ENCODE data around the gene OPCML. TPM values are rescaled to one million over a fixed set of nuclear protein-coding genes. Genes with fewer than 3 reads are reported as not detected.

The OPCML gene
- total RNA-seq, 2 donors from 2014 or later: 0.34 TPM; not detected in 1

GRCh38 chr11:132665205-132665604 is 867.1 kb downstream of the OPCML start:
- no peak for TF ChIP-seq POLR2AphosphoS5 (IDR thresholded peaks at IDR 0.05)
- TF ChIP-seq POLR2A (IDR thresholded peaks at IDR 0.05): no peak
- TF ChIP-seq CTCF (IDR thresholded peaks at IDR 0.05): no peak

GRCh38 chr11:132658696-132659095 is 873.6 kb downstream of the OPCML start:
- no peak for TF ChIP-seq CTCF (IDR thresholded peaks at IDR 0.05)
- TF ChIP-seq POLR2A (IDR thresholded peaks at IDR 0.05): no peak
- no peak for TF ChIP-seq POLR2AphosphoS5 (IDR thresholded peaks at IDR 0.05)
- H3K9me3 ChIP-seq: no peaks in the 10 kb centered on the region
- no peaks in the 10 kb centered on the region for H3K36me3 ChIP-seq
- no peak overlapping the region for H3K4me3 ChIP-seq
- H3K27ac ChIP-seq: no peak overlapping the region
- no peaks in the 10 kb centered on the region for H3K27me3 ChIP-seq (replicated peaks; ENCODE audit: insufficient read depth)
- 52% methylated on average over 2 of the region's 2 CpGs for WGBS
- H3K4me1 ChIP-seq (replicated peaks): no peaks in the 10 kb centered on the region
- DNase-seq (ENCODE audit: low spot score): no peak
- intact Hi-C loops (cut with DNase I): no loop called here

More at GRCh38 chr11:132665205-132665604, 867.1 kb downstream of the OPCML start:
- Histone ChIP-seq H3K4me3 (no peak overlapping the region), H3K27me3 (replicated peaks; ENCODE audit: insufficient read depth) (no peaks in the 10 kb centered on the region), H3K4me1 (replicated peaks) (no peaks in the 10 kb centered on the region), H3K9me3 (no peaks in the 10 kb centered on the region), H3K36me3 (no peaks in the 10 kb centered on the region), H3K27ac (no peak overlapping the region)
- 75% methylated on average over 4 of the region's 4 CpGs for WGBS
- intact Hi-C loops (cut with DNase I): no loop called here
- DNase-seq (ENCODE audit: low spot score): no peak

GRCh38 chr11:132658004-132658403 is 874.3 kb downstream of the OPCML start:
- 93% methylated on average over 4 of the region's 4 CpGs for WGBS
- no peak for DNase-seq (ENCODE audit: low spot score)
- intact Hi-C loops (cut with DNase I): no loop called here
- no peak for TF ChIP-seq POLR2A (IDR thresholded peaks at IDR 0.05)
- no peak for TF ChIP-seq POLR2AphosphoS5 (IDR thresholded peaks at IDR 0.05)
- TF ChIP-seq CTCF (IDR thresholded peaks at IDR 0.05): no peak
- Histone ChIP-seq H3K9me3 (no peaks in the 10 kb centered on the region), H3K4me1 (replicated peaks) (no peaks in the 10 kb centered on the region), H3K36me3 (no peaks in the 10 kb centered on the region), H3K27ac (no peak overlapping the region), H3K4me3 (no peak overlapping the region), H3K27me3 (replicated peaks; ENCODE audit: insufficient read depth) (no peaks in the 10 kb centered on the region)

- no peaks in the 10 kb centered on the region for H3K36me3 ChIP-seq
- 89% methylated on average over 15 of the region's 15 CpGs for WGBS
- H3K4me3 ChIP-seq: no peak overlapping the region
- no peak for DNase-seq (ENCODE audit: low spot score)
- H3K4me1 ChIP-seq (replicated peaks): no peaks in the 10 kb centered on the region
- no peaks in the 10 kb centered on the region for H3K9me3 ChIP-seq
- H3K27me3 ChIP-seq (replicated peaks; ENCODE audit: insufficient read depth): no peaks in the 10 kb centered on the region
- H3K27ac ChIP-seq: no peak overlapping the region
- TF ChIP-seq POLR2A (IDR thresholded peaks at IDR 0.05) (no peak), CTCF (IDR thresholded peaks at IDR 0.05) (no peak), POLR2AphosphoS5 (IDR thresholded peaks at IDR 0.05) (no peak)
- intact Hi-C loops (cut with DNase I): no loop called here
These were observed 877.0 kb downstream of the OPCML start for GRCh38 chr11:132655187-132655855.

GRCh38 chr11:132653237-132653636 is 879.1 kb downstream of the OPCML start:
- 93% methylated on average over 9 of the region's 9 CpGs for WGBS
- Histone ChIP-seq H3K4me1 (replicated peaks) (no peaks in the 10 kb centered on the region), H3K9me3 (no peaks in the 10 kb centered on the region), H3K27me3 (replicated peaks; ENCODE audit: insufficient read depth) (no peaks in the 10 kb centered on the region), H3K27ac (no peak overlapping the region), H3K4me3 (no peak overlapping the region), H3K36me3 (no peaks in the 10 kb centered on the region)
- no peak for DNase-seq (ENCODE audit: low spot score)
- intact Hi-C loops (cut with DNase I): no loop called here
- TF ChIP-seq POLR2AphosphoS5 (IDR thresholded peaks at IDR 0.05) (no peak), CTCF (IDR thresholded peaks at IDR 0.05) (no peak), POLR2A (IDR thresholded peaks at IDR 0.05) (no peak)

Data from prostate gland (tissue), 2 donors.